GM13977 (cell line): ENCODE measurements around the gene ATP11C.

Experiments used
- DNase-seq: peaks from one replicate; pipeline ENCODE4 v3.0.0; 2012; ENCODE audit warnings: low spot score
- in situ Hi-C: fragments of 300-500 bp; cut with MboI; formaldehyde crosslinking; loops from one replicate; pipeline ENCODE4 v1.12.0; 2022; ENCODE audit warnings: low sequenced_read_pairs, low pct_unique_long_range_greater_than_20kb, mixed read lengths, inconsistent platforms; ENCODE audit not compliant: unreplicated experiment
- TF ChIP-seq, protein P1 (sequence below): IDR thresholded peaks from 2 replicates; pipeline ENCODE4 v1.5.1; 2012; ENCODE audit warnings: mild to moderate bottlenecking, control low read depth; ENCODE audit not compliant: insufficient read depth; ENCODE audit errors: extremely low read depth, missing control alignments

Gene ATP11C

GRCh38 chrX:139739138-139739537, 193.7 kb downstream of the ATP11C start:
- in situ Hi-C loops, result no loop called here
- TF ChIP-seq, protein P1, sequence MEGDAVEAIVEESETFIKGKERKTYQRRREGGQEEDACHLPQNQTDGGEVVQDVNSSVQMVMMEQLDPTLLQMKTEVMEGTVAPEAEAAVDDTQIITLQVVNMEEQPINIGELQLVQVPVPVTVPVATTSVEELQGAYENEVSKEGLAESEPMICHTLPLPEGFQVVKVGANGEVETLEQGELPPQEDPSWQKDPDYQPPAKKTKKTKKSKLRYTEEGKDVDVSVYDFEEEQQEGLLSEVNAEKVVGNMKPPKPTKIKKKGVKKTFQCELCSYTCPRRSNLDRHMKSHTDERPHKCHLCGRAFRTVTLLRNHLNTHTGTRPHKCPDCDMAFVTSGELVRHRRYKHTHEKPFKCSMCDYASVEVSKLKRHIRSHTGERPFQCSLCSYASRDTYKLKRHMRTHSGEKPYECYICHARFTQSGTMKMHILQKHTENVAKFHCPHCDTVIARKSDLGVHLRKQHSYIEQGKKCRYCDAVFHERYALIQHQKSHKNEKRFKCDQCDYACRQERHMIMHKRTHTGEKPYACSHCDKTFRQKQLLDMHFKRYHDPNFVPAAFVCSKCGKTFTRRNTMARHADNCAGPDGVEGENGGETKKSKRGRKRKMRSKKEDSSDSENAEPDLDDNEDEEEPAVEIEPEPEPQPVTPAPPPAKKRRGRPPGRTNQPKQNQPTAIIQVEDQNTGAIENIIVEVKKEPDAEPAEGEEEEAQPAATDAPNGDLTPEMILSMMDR, result no peak
- no peak for DNase-seq

- no peak for DNase-seq
- TF ChIP-seq, protein P1, result no peak
- in situ Hi-C loops, result no loop called here
Observed at GRCh38 chrX:139738581-139738980, 194.3 kb downstream of the ATP11C start.

DNA sequence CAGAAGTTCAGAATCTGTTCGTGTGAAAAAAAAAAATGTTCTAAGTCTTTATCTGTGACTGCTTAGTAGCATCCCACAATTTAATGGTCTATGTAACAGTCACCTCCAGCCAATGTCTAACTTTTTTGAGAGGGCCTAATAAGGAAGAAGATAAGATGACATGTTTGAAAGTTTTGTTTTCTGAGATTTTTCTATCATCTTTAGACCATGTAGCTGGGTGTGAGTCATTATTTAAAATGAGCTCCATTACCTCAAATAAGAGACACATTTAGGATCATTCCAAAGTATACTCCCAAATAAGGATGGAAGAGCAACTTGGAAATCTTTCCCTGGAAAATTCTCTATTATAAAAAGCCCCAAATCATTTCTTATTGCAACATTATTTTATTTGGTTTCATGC, 196.7 kb downstream of the ATP11C start:
- in situ Hi-C loops, result no loop called here
- DNase-seq, result no peak
- TF ChIP-seq, protein P1, result no peak

- in situ Hi-C loops, result no loop called here
- TF ChIP-seq, protein P1, result no peak
- DNase-seq, result no peak
Observed at GRCh38 chrX:139734996-139735395, 197.9 kb downstream of the ATP11C start.

DNA sequence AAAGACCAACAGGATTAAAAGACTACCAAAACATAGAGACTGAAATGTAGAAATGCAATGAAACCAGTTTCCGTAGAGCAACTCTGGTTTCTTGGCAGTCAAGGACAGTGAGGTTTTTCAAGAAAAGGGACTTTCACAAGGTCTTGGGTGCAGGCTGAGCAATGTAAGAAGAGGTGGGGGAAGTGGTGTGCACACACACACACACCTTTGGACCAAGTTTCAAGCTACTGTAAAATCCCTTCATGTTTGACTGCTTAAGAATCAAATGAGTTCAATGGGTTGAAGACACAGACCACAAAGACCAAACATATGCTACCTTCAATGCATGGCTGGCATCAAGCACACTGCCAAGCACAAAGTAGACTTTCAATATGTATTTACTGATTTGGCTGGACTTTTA, 207.1 kb downstream of the ATP11C start:
- TF ChIP-seq, protein P1, result no peak
- in situ Hi-C loops, result no loop called here
- DNase-seq, result no peak

GRCh38 chrX:139724626-139725025, 208.2 kb downstream of the ATP11C start:
- TF ChIP-seq, protein P1, result no peak
- no peak for DNase-seq
- in situ Hi-C loops, result no loop called here

GRCh38 chrX:139720979-139721378, 211.9 kb downstream of the ATP11C start:
- TF ChIP-seq, protein P1, result no peak
- in situ Hi-C loops, result no loop called here
- DNase-seq, result no peak
